LoVo (cell line): ENCODE measurements around the gene COL12A1.
"Not testable (repeated sequence)": the region's sequence is repeated elsewhere in the genome, so short reads cannot be mapped to it uniquely, and the experiment has no call there.

Experiments used
- DNase-seq: peaks from one replicate; pipeline ENCODE4 v3.0.0-alpha.2; 2016; ENCODE audit warnings: low spot score

The COL12A1 gene

GRCh38 chr6:75211920-75212590 is 6.2 kb upstream of the COL12A1 start:
- peak; percentile 15 for DNase-seq

- peak; percentile 75 for DNase-seq
Measured at GRCh38 chr6:75210885-75211739, 5.3 kb upstream of the COL12A1 start.

GRCh38 chr6:75209184-75209723 is 3.4 kb upstream of the COL12A1 start:
- DNase-seq: no peak

DNA sequence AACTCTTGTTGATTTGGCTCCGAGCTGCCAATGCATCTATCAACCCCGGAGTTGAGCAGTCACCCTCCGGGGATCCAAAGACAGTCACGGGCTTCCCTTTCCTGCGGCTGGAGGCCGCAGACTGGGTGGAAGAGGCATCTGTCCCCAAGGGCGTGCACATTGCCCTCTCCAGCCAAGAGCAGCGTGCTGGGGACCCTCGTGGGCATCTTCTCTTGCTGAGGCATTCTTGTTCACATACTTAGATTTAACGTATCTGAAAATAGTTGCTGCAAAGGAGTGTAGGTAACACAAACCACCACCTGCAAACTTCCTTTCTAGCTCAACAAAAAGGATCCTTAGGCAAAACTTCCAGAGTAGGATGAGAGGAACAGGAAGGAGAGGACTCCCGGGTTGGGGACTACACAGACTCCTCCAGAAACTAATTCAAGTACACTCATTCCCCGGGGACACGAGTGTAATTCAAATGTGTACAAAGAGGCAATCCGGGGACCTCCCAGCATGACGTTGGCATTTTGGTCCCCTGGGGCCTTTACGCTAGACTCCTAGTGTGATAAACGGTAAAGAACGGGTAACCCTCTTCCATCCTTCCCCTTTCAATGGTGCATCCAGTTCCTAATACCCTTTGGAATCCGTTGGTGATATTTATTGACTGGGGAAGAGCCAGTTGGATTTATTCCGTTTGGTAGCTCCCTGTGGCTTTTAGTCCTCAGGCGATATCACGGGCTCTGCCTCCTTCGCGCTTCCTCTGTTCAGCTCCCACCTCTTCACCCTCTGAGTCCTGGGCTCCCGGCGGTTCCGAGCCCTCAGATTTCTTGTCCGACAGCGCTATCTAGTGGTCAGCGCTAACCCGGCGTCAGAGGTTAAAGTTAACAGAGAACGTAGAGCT is 2.7 kb upstream of the COL12A1 start:
- DNase-seq: peak; percentile 72

DNA sequence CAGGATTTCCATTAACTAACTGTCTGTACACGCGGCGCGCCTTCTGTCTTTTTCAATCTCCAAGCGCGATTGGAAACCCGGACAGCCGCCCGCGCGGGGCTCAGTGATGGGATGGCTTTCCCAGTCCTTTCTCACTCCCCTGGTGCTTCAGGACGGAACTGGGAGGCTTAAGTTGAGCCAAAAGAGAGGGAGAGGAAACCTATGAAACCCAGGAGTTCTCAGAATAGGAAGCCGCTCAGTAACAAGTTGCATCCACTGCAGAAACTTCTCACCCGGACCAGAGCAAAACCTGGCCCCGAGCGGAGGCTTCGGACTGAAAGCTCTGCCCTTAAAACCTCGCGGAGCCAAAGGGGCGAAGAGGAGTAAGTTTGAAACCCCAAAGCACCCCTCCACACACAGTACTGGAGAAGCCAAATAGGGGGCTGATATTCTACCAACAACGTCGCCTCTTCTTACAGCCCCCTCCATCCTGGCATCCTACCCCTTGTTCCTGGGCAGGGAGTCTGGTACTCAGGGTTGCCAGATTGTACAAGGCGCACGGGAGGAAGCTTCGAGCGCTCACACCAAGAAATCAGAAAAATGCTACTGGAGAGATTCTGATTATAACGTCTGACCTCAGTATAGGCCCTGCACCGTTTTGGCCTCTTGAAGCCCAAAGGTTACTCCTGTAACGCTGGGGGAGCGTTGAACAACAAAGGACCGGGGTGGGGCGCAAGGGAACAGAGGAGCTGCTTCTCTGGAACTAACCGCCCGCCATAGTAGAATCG is 906 bp upstream of the COL12A1 start:
- no peak for DNase-seq

DNA sequence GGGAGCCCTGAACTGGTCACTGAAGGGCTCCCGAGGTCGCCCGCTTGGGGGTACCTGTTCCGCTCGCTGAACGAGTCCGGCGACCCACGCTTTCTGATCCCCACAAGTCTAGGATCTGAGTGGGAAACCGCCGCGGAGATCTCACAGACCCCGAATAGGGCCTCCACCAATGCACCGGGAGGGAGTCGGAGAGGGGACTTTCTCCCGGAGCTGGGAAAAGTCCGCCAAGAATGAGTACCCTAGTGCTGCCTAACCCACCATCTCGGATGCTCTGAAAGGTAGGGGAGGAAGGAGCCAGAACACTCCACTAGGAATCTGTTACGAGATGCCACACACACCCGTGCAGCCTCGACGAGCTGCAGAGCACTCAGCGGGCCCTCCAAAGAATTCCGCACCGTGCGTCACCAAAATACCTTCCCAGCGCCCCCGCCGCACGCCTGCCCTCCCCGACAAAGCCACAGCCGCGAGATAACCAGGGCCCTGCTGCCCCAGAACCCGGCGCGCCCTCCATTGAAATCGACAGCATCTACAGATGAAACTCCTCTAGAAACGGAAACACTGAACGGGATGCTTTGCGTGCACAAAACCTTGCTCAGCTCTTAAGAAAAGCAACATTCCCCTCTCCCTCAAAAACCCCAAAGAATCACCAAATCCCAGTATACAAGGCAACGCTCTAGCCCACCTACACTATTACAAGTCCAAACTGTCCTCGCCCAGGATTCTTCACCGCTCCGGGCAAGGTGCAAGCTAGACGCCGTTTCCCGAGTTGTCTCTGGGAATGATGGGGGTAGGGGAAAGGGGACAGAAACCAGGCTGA is 686 bp downstream of the COL12A1 start:
- DNase-seq: no peak

GRCh38 chr6:75204217-75204958 is 1.5 kb downstream of the COL12A1 start:
- peak; percentile 47 for DNase-seq

DNA sequence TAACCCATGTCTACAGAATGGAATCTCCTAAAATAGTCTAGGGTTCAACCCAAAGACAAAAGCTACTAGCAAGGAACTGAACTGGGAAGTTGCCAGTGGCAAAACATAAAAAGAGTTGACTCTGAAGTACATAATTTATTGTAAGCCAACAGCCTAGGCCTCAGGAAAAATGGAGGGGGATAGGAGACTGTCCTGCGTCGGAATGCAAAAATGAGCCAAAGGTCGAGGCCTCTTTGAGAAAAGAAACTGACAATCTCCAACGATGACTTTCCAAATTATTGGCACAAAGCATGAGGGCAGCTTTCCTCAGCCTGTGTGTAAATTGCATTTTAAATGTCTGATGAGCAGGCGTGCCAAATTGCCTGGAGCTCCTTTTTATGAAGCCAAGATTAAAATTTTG is 2.1 kb downstream of the COL12A1 start:
- DNase-seq: no peak

DNA sequence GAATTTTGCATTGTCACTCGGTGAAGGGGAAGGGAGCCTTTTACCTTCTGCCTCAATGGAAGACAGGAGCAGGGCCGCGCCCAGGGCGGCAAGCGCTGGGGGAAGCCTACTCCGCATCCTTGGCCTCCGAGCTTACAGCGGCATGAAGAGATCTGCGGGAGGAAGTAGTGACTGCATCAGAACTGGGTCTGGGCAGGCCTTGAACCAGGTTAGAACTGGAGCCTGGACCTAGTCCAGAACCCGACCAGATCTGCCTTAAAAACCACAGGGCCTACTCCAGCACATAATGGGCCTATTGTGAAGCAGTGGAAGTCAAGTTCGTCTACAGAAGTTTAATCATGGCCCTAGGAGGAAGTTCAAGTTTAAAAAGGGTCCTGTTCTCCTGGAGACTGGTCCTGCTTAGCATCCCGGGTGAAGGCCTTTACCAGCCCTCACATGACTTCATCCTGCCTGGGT is 3.1 kb downstream of the COL12A1 start:
- DNase-seq: no peak

DNA sequence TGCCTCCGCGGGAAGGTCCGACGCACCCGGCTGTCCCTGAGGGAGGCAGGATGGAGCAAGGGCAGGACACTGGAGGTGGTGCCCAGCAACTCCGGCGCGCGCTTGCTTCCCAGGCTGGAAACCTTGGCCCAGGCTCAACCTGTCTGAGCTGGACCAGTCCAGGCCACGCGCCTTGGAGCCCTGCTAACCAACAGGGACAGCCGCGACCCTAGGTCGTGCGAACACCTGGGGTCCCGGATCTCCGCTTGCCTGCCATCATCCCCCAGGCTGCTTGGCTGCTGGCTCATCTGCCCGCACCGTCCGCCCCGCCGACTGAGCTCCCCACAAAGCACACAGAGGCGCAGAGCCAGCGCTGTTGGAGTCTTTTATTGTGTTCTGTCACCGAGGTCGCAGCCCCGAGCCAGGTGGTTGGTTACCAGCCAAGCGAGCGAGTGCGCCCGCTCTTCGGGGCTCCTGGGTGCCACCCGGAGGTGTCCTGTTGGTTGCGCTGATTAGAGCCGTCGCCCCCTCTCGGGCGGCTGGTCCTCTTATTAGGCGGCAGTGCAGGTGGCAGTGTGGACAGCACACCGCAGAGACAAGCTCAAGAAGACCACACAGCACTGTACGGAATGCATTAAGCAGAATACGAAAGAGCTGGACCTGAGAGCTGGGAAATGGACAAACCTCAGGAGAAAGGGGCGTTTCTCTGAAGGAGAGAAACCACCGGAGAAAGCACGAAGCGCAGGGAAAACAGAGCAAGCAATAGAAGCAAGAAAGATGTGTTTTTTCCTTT is 3.8 kb downstream of the COL12A1 start:
- DNase-seq: no peak

DNA sequence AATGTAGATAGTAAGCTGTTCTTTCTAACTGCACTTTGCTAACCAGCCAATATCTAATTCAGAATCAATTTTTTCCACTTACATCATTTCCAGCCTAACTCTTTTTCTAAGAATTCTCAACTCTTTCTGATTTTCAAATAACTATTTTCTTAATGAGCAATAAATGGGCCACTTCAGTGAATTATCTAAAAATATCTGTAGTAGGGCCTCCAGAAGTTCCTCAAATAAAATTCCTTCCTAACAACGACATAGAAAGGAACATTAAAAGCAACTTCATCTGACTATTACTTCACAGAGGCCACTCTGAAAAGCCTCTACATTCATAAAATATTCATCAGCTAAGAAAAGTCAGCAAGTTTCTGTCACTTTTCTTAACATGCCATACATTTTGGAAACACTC is 4.8 kb downstream of the COL12A1 start:
- no peak for DNase-seq

DNA sequence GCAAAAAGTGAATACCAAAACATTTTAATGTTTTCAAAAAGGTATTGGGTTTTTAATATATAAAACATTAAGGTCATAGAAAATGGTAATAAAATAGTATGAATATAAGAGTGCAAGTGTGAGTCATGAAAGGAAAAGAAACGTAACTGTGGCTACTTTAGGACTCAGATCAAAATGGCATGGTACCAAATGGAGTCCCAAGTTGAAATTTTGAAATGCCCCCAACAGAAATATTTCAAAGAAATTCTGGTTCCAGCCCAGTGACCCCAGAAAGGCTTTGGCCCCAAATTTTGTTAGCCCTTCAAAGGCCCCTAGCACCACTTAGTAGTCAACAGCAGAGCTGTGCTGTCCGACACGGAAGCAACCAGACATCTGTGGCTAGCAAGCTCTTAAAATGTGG is 6.0 kb downstream of the COL12A1 start:
- DNase-seq: no peak

DNA sequence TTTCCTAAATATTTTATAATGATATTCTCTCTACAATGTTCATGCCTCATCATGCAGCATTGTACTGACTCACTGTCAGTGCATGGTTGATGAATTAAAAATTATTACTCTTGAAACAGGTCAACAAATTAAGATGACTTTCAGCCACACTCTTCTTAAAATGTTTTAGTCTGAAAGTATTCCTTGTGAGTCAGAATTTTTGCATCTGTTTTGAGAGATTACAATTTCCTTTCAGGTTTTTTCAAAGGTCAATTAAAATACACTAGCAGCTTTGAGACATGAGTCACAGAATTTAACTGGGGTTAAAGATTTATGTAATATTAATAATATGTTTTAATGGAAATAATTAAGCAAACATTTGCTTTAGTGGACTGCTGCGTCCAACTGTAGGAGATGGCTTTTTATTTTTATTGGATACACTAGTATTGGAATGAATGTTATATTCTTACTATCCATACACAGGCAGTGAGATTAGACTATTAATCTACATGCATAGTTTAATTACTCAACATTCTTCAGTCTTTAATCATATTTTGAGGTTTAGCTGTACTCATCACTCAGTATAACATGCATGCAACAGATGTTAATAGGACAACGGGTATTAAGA is 9.7 kb downstream of the COL12A1 start:
- no peak for DNase-seq

DNA sequence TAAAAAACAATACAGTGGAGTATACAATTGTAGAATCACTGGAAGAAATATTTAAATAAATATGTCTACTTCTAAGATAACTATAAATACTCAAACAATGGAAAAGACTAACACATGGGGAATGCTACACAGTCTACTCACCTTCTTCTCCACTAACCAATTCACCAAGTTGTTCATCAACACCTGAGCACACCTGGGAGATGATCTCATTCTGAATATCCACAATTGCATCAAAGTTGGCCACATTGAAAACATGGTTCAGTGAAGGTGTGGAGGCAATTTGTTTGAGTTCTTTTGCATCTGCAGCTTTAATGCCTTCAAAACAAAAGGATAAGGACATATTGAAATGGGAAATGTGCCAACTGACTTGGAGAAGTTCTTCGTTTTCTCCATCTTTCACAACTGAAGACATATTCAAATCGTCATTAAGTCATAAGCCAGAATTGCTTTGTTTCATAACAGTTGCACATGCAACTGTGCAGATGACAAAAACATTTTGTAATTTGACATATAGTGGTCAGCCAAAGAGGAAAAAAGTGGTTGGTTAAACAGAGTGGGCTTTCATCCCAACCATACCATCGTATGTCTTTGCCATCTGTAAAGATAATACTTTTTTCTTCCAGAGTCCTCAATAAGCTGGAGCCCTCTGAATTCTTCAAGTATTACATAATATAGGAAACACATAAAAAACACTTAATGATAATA is 17.5 kb downstream of the COL12A1 start:
- no peak for DNase-seq

- DNase-seq: not testable (repeated sequence)
Measured at GRCh38 chr6:75186581-75186980, 19.3 kb downstream of the COL12A1 start.

GRCh38 chr6:75183099-75183541 is 22.7 kb downstream of the COL12A1 start:
- DNase-seq: peak; percentile 11

DNA sequence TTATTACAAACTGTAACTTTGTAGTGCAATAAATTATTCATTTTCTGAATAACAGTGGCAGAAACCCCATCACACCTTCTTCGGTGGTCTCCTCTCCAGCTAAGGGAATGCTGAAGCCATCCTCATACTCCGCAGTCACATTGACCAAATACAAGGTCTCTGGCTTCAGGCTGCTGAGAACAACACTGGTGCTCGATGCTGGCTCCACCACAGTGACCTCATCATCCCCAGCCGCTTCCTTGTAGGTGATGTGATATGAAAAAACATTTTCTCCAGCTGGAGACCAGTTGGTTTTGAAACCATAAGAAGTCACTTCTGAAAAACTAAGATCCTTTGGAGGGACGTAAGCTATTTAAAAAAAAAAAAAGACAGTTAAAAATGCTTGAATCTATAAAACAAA is 25.0 kb downstream of the COL12A1 start:
- no peak for DNase-seq

- no peak for DNase-seq
Measured at GRCh38 chr6:75178757-75179156, 27.1 kb downstream of the COL12A1 start.
